GM12878 (cell line): ENCODE data around the gene NCKIPSD. TPM values are rescaled to one million over a fixed set of nuclear protein-coding genes. Genes with fewer than 3 reads are reported as not detected.

Experiments
- ATAC-seq: fragments of 200-7000 bp; cut with Tn5 transposase; 3 replicates; pipeline ENCODE4 v1.9.1; 2020; ENCODE audit warnings: mild to moderate bottlenecking, moderate library complexity
- BruUV-seq: library from RNA; stranded (reverse); fragments of 400-500 nt; replicated peaks from 2 replicates; lab custom pipeline; 2021; lab: Mats Ljungman, UMichigan
- CTCF ChIA-PET: fragments of 300-600 bp; sonication (Branson Sonifier 250); formaldehyde crosslinking; extraction: SDS; loops from one replicate; lab custom pipeline; 2021; ENCODE audit warnings: inconsistent platforms; lab: Yijun Ruan, JAX
- POLR2A ChIA-PET: fragments of 350-600 bp; formaldehyde crosslinking; extraction: SDS; loops from one replicate; lab custom pipeline; 2021; ENCODE audit warnings: inconsistent platforms; lab: Charles Lee
- RAD21 ChIA-PET: fragments of 300-600 bp; sonication (Branson Sonifier 250); formaldehyde crosslinking; loops from one replicate; lab custom pipeline; 2023; ENCODE audit warnings: antibody characterized with exemption; ENCODE audit not compliant: unreplicated experiment; lab: Charles Lee
- SMC1A ChIA-PET: fragments of 300-600 bp; sonication (Branson Sonifier 250); formaldehyde crosslinking; loops from one replicate; lab custom pipeline; 2023; ENCODE audit not compliant: unreplicated experiment, uncharacterized antibody; lab: Charles Lee
- DNase-seq: peaks from one replicate; pipeline ENCODE4 v3.0.0-alpha.2; 2011; ENCODE audit warnings: low read depth, low spot score
- FAIRE-seq: peaks from 3 replicates; lab custom pipeline; 2011; peaks lifted over from hg19 to GRCh38; lab: Jason Lieb, UNC
- H2AFZ ChIP-seq: 2 replicates; pipeline ENCODE4 v1.6.0; 2011; ENCODE audit warnings: low read depth, low read length, control low read depth; ENCODE audit not compliant: control insufficient read depth
- H3K27ac ChIP-seq: 2 replicates; pipeline ENCODE4 v1.5.1; 2011; ENCODE audit warnings: control low read depth; ENCODE audit not compliant: control insufficient read depth, insufficient read depth
- H3K27me3 ChIP-seq, 2 experiments: replicated peaks in 1 of 2; 2 replicates each; pipeline versions ENCODE4 v1.6.0 to v1.6.1; 2011; ENCODE audit warnings: low read length in 1 of 2; ENCODE audit not compliant: control insufficient read depth in 2 of 2, insufficient read depth in 2 of 2
- H3K36me3 ChIP-seq, 2 experiments: 2 replicates each; pipeline ENCODE4 v1.5.1; 2011; ENCODE audit warnings: low read length in 1 of 2; ENCODE audit not compliant: control insufficient read depth in 2 of 2, insufficient read depth in 2 of 2
- H3K4me1 ChIP-seq: 2 replicates; pipeline ENCODE4 v1.6.1; 2011; ENCODE audit warnings: mild to moderate bottlenecking, low read length, moderate library complexity, mixed read lengths; ENCODE audit not compliant: control insufficient read depth, insufficient read depth
- H3K4me2 ChIP-seq: 2 replicates; pipeline ENCODE4 v1.6.0; 2011; ENCODE audit warnings: control low read depth; ENCODE audit not compliant: control insufficient read depth, insufficient read depth
- H3K4me3 ChIP-seq: fragments of 200-600 bp; sonication (generic); 2 replicates; pipeline ENCODE4 v1.5.1; 2016
- H3K79me2 ChIP-seq: 2 replicates; pipeline ENCODE4 v1.6.0; 2011; ENCODE audit warnings: low read length; ENCODE audit not compliant: control insufficient read depth, insufficient read depth
- H3K9ac ChIP-seq: 2 replicates; pipeline ENCODE4 v1.8.0; 2011; ENCODE audit warnings: low read length, control low read depth, mixed read lengths; ENCODE audit not compliant: control insufficient read depth, insufficient read depth
- H3K9me3 ChIP-seq: replicated peaks from 3 replicates; pipeline ENCODE4 v1.5.1; 2011; ENCODE audit warnings: mild to moderate bottlenecking, low read length; ENCODE audit not compliant: control insufficient read depth, insufficient read depth
- H4K20me1 ChIP-seq: 2 replicates; pipeline ENCODE4 v1.6.0; 2011; ENCODE audit not compliant: control insufficient read depth, insufficient read depth
- CEBPZ ChIP-seq: fragments of 150-350 bp; IDR thresholded peaks from 2 replicates; pipeline ENCODE4 v1.6.1; 2016; ENCODE audit warnings: low read depth, low read length
- E2F4 ChIP-seq: IDR thresholded peaks from 2 replicates; pipeline ENCODE4 v1.6.1; 2012; ENCODE audit warnings: low read depth, low read length, improper control_type of control experiment
- EGR1 ChIP-seq, 2 experiments: IDR thresholded peaks; 1 replicate in 1 of 2; 2 replicates in 1 of 2; pipeline ENCODE4 v1.6.1; 2011 to 2012; ENCODE audit warnings: low read depth in 2 of 2, low read length in 2 of 2, borderline replicate concordance in 1 of 2, mild to moderate bottlenecking in 1 of 2, moderate library complexity in 1 of 2
- MAX ChIP-seq: IDR thresholded peaks from 2 replicates; pipeline ENCODE4 v1.6.1; 2012; ENCODE audit warnings: low read depth, low read length, improper control_type of control experiment
- PRDM15 ChIP-seq: fragments of 450-650 bp; formaldehyde crosslinking; IDR thresholded peaks from 2 replicates; pipeline ENCODE4 v1.4.0; 2020; ENCODE audit warnings: mild to moderate bottlenecking, moderate library complexity
- SMAD1 ChIP-seq: fragments of 450-650 bp; IDR thresholded peaks from 2 replicates; pipeline ENCODE4 v1.6.1; 2018; ENCODE audit warnings: mild to moderate bottlenecking, low read depth; ENCODE audit not compliant: partially characterized antibody
- ZBTB33 ChIP-seq: fragments of 450-650 bp; IDR thresholded peaks from 2 replicates; pipeline ENCODE4 v1.6.1; 2017; ENCODE audit warnings: mild to moderate bottlenecking
- WGBS: methylation state at CpG from one replicate; pipeline ENCODE4 v1.1.6; 2016; ENCODE audit warnings: low lambda C conversion rate; ENCODE audit not compliant: insufficient replicate concordance, insufficient coverage; ENCODE audit errors: missing lambda C conversion rate; 5-methylcytosine and 5-hydroxymethylcytosine counted together
- in situ Hi-C: fragments of 300-500 bp; cut with MboI; formaldehyde crosslinking; loops from 9 replicates; pipeline ENCODE4 v1.14.3; 2018; ENCODE audit warnings: mixed read lengths
- intact Hi-C: fragments of 100-400 bp; cut with micrococcal nuclease; formaldehyde crosslinking; loops from one replicate; pipeline ENCODE4 v1.14.2; 2022; ENCODE audit not compliant: unreplicated experiment
- polyA plus RNA-seq, 11 experiments: library from polyadenylated mRNA; depleted of rRNA in 4 of 11; unstranded in 6 of 11; stranded (reverse) in 5 of 11; fragments of >200 nt; fragmentation: Nextera tagmentation in 4 of 11; fragmentation: Illumina TruSeq in 1 of 11; extraction: Ambion mirVana in 4 of 11; extraction: Trizol in 1 of 11; gene quantifications; 1 replicate in 1 of 11; 2 replicates in 10 of 11; pipeline versions ENCODE4 v1.2.1 to v1.2.3, GENCODE V29; 2011 to 2016; ENCODE audit warnings: inconsistent platforms in 2 of 11, missing spikeins in 2 of 11, low read depth in 1 of 11
- total RNA-seq, 4 experiments: library from RNA; depleted of rRNA in 3 of 4; stranded (reverse); fragments of >200 nt in 3 of 4; fragmentation: Illumina TruSeq in 1 of 4; extraction: Trizol in 1 of 4; gene quantifications; 2 replicates each; pipeline versions ENCODE4 v1.2.1 to v1.2.3, GENCODE V29; 2013 to 2021

Gene NCKIPSD
- total and polyA plus RNA-seq, 10 of the 15 experiments (the other 5 are each of a cell fraction or from before 2014, with no cell fraction given) = 0.93 to 31.6 (median 15.2) TPM

- TF ChIP-seq MAX = no peak
Observed at GRCh38 chr3:48647714-48648113, 38.0 kb downstream of the NCKIPSD start (continued).

- Histone ChIP-seq H3K9me3 (no peaks in the 10 kb centered on the region), H4K20me1 (no peaks in the 10 kb centered on the region), H3K27ac (no peak overlapping the region), H3K79me2 (no peaks in the 10 kb centered on the region), H3K36me3 (no peaks in the 10 kb centered on the region), H2AFZ (no peak overlapping the region), H3K4me2 (no peak overlapping the region), H3K4me1 (no peaks in the 10 kb centered on the region), H3K27me3 (no peaks in the 10 kb centered on the region), H3K4me3 (no peak overlapping the region), H3K9ac (no peak overlapping the region)
- RAD21 ChIA-PET = no interaction called here
- in situ Hi-C loops (no loop called here), intact Hi-C loops (no loop called here)
- FAIRE-seq = no peak
- POLR2A ChIA-PET = no interaction called here
- no TSS peak for BruUV-seq
- no peak for DNase-seq
- CTCF ChIA-PET = no interaction called here
- WGBS = 50% methylated on average over 18 of the region's 22 CpGs
- SMC1A ChIA-PET = no interaction called here
- ATAC-seq = no peak
- TF ChIP-seq SMAD1 (no peak), E2F4 (no peak), PRDM15 (CRISPR knock-in tag) (no peak), ZBTB33 (no peak), CEBPZ (no peak), EGR1 (IDR thresholded peaks at IDR 0.05; ENCODE audit: borderline replicate concordance in 1 of 2, low read depth in 2 of 2, low read length in 2 of 2) (no peak)
Observed at GRCh38 chr3:48644898-48645760, 40.6 kb downstream of the NCKIPSD start.
